IMR-90 (cell line): ENCODE data around the gene PHKG2. TPM values are rescaled to one million over a fixed set of nuclear protein-coding genes. Genes with fewer than 3 reads are reported as not detected.

Source experiments
- ATAC-seq: fragments of 200-7000 bp; cut with Tn5 transposase; 2 replicates; pipeline ENCODE4 v1.9.1; 2020; ENCODE audit warnings: low read depth, mild to moderate bottlenecking, moderate library complexity
- BruUV-seq: library from RNA; stranded (reverse); fragments of 400-500 nt; replicated peaks from 2 replicates; lab custom pipeline; 2021; lab: Mats Ljungman, UMichigan
- CTCF ChIA-PET: fragments of 300-600 bp; formaldehyde crosslinking; extraction: SDS; loops from one replicate; lab custom pipeline; 2021; ENCODE audit warnings: antibody characterized with exemption; lab: Yijun Ruan, JAX
- POLR2A ChIA-PET: fragments of 300-600 bp; sonication (Branson Sonifier 250); formaldehyde crosslinking; loops from one replicate; lab custom pipeline; 2022; ENCODE audit warnings: antibody characterized with exemption; ENCODE audit not compliant: unreplicated experiment; lab: Charles Lee
- DNase-seq: peaks from one replicate; pipeline ENCODE4 v3.0.0; 2013
- H2AFZ ChIP-seq: replicated peaks from 2 replicates; pipeline ENCODE3; 2013; ENCODE audit warnings: low read length, mild to moderate bottlenecking; ENCODE audit not compliant: poor library complexity
- H2AK5ac ChIP-seq: 2 replicates; pipeline ENCODE4 v1.6.1; 2013; ENCODE audit warnings: low read depth, low read length, inconsistent platforms
- H2AK9ac ChIP-seq: replicated peaks from 2 replicates; pipeline ENCODE3; 2013; ENCODE audit warnings: mild to moderate bottlenecking, low read depth, low read length, moderate library complexity; ENCODE audit not compliant: poor library complexity
- H2BK120ac ChIP-seq: 2 replicates; pipeline ENCODE4 v1.6.1; 2013; ENCODE audit warnings: low read depth, low read length, inconsistent platforms
- H2BK15ac ChIP-seq: 3 replicates; pipeline ENCODE4 v1.6.1; 2013; ENCODE audit warnings: low read depth, low read length, inconsistent platforms
- H2BK20ac ChIP-seq: 2 replicates; pipeline ENCODE4 v1.6.1; 2013; ENCODE audit warnings: low read depth, mild to moderate bottlenecking, inconsistent platforms, low read length, moderate library complexity
- H2BK5ac ChIP-seq: 2 replicates; pipeline ENCODE4 v1.6.1; 2013; ENCODE audit warnings: mild to moderate bottlenecking, low read depth, low read length, inconsistent platforms; ENCODE audit not compliant: poor library complexity, severe bottlenecking
- H3K14ac ChIP-seq: replicated peaks from 2 replicates; pipeline ENCODE4 v1.6.1; 2013; ENCODE audit warnings: low read depth, low read length, inconsistent platforms
- H3K18ac ChIP-seq: 2 replicates; pipeline ENCODE4 v1.6.1; 2013; ENCODE audit warnings: low read depth, low read length, control low read depth
- H3K23ac ChIP-seq: 2 replicates; pipeline ENCODE4 v1.6.1; 2013; ENCODE audit warnings: low read depth, low read length, inconsistent platforms
- H3K27ac ChIP-seq: 2 replicates; pipeline ENCODE4 v1.5.1; 2013; ENCODE audit warnings: mild to moderate bottlenecking, control low read depth, low read length; ENCODE audit not compliant: insufficient read depth
- H3K27me3 ChIP-seq: 2 replicates; pipeline ENCODE4 v1.6.1; 2013; ENCODE audit warnings: low read length; ENCODE audit not compliant: control insufficient read depth, insufficient read depth
- H3K36me3 ChIP-seq: 2 replicates; pipeline ENCODE4 v1.6.1; 2013; ENCODE audit warnings: low read length, mixed read lengths; ENCODE audit not compliant: control insufficient read depth, insufficient read depth
- H3K4ac ChIP-seq: 2 replicates; pipeline ENCODE4 v1.6.1; 2013; ENCODE audit warnings: low read depth, low read length, inconsistent platforms
- H3K4me1 ChIP-seq: 2 replicates; pipeline ENCODE4 v1.6.1; 2013; ENCODE audit warnings: low read length, mixed read lengths; ENCODE audit not compliant: control insufficient read depth, insufficient read depth
- H3K4me2 ChIP-seq: 2 replicates; pipeline ENCODE4 v1.6.1; 2013; ENCODE audit warnings: low read depth, mild to moderate bottlenecking, control low read depth, low read length, moderate library complexity
- H3K4me3 ChIP-seq: 2 replicates; pipeline ENCODE4 v1.5.1; 2013; ENCODE audit warnings: low read depth, mild to moderate bottlenecking, control low read depth, low read length, moderate library complexity; ENCODE audit not compliant: insufficient read depth
- H3K56ac ChIP-seq: 2 replicates; pipeline ENCODE4 v1.6.1; 2013; ENCODE audit warnings: low read length, inconsistent platforms; ENCODE audit not compliant: insufficient read depth; ENCODE audit errors: extremely low read depth
- H3K79me1 ChIP-seq, 2 experiments: 2 replicates each; pipeline ENCODE4 v1.6.1; 2013; ENCODE audit warnings: low read length in 2 of 2, inconsistent platforms in 1 of 2, low read depth in 1 of 2
- H3K9ac ChIP-seq: 2 replicates; pipeline ENCODE4 v1.6.1; 2013; ENCODE audit warnings: low read depth, low read length, control low read depth
- H3K9me1 ChIP-seq: 2 replicates; pipeline ENCODE4 v1.6.1; 2013; ENCODE audit warnings: low read length, inconsistent platforms; ENCODE audit not compliant: insufficient read depth
- H3K9me3 ChIP-seq: 2 replicates; pipeline ENCODE4 v1.6.1; 2013; ENCODE audit warnings: low read length; ENCODE audit not compliant: control insufficient read depth, insufficient read depth
- H4K20me1 ChIP-seq: 2 replicates; pipeline ENCODE4 v1.6.1; 2013; ENCODE audit warnings: low read length, inconsistent platforms; ENCODE audit not compliant: insufficient read depth
- H4K5ac ChIP-seq: 2 replicates; pipeline ENCODE4 v1.6.1; 2013; ENCODE audit warnings: mild to moderate bottlenecking, low read depth, low read length, control low read depth
- H4K8ac ChIP-seq, 2 experiments: 2 replicates each; pipeline ENCODE4 v1.6.1; 2013; ENCODE audit warnings: low read depth in 2 of 2, low read length in 2 of 2, control low read depth in 1 of 2, inconsistent platforms in 1 of 2
- H4K91ac ChIP-seq: 2 replicates; pipeline ENCODE4 v1.6.1; 2013; ENCODE audit warnings: low read depth, low read length, inconsistent platforms; ENCODE audit not compliant: insufficient read depth
- BHLHE40 ChIP-seq: fragments of 150-350 bp; IDR thresholded peaks from 2 replicates; pipeline ENCODE4 v1.6.1; 2016; ENCODE audit warnings: mild to moderate bottlenecking, low read depth, low read length
- CEBPB ChIP-seq: IDR thresholded peaks from 2 replicates; pipeline ENCODE4 v1.6.1; 2012; ENCODE audit warnings: low read depth, low read length, improper control_type of control experiment
- CHD1 ChIP-seq: IDR thresholded peaks from 2 replicates; pipeline ENCODE4 v1.6.1; 2012; ENCODE audit warnings: low read depth, low read length, improper control_type of control experiment
- CTCF ChIP-seq: conservative IDR thresholded peaks from 2 replicates; pipeline ENCODE4 v1.5.1; 2012; ENCODE audit warnings: mild to moderate bottlenecking, low read depth, low read length, improper control_type of control experiment
- ELK1 ChIP-seq: fragments of 150-350 bp; IDR thresholded peaks from 2 replicates; pipeline ENCODE4 v1.6.1; 2016; ENCODE audit warnings: low read depth, mild to moderate bottlenecking, low read length, moderate library complexity, borderline replicate concordance
- FOS ChIP-seq: fragments of 150-350 bp; IDR thresholded peaks from 2 replicates; pipeline ENCODE4 v1.6.1; 2016; ENCODE audit warnings: low read depth, low read length
- MAFK ChIP-seq: IDR thresholded peaks from 2 replicates; pipeline ENCODE4 v1.6.1; 2012; ENCODE audit warnings: low read depth, low read length, improper control_type of control experiment
- MAZ ChIP-seq: IDR thresholded peaks from 2 replicates; pipeline ENCODE4 v1.6.1; 2012; ENCODE audit warnings: low read depth, mild to moderate bottlenecking, low read length, improper control_type of control experiment, moderate library complexity, borderline replicate concordance
- MXI1 ChIP-seq: IDR thresholded peaks from 2 replicates; pipeline ENCODE4 v1.6.1; 2012; ENCODE audit warnings: low read depth, mild to moderate bottlenecking, low read length, moderate library complexity, borderline replicate concordance
- NFE2L2 ChIP-seq: fragments of 150-350 bp; IDR thresholded peaks from 2 replicates; pipeline ENCODE4 v1.6.1; 2016; ENCODE audit warnings: low read depth, mild to moderate bottlenecking, low read length
- POLR2A ChIP-seq: IDR thresholded peaks from 2 replicates; pipeline ENCODE4 v1.6.1; 2012; ENCODE audit warnings: mild to moderate bottlenecking, low read depth, low read length
- RAD21 ChIP-seq: IDR thresholded peaks from 2 replicates; pipeline ENCODE4 v1.6.1; 2012; ENCODE audit warnings: low read length, improper control_type of control experiment
- RCOR1 ChIP-seq: IDR thresholded peaks from 2 replicates; pipeline ENCODE4 v1.6.1; 2012; ENCODE audit warnings: mild to moderate bottlenecking, low read length, improper control_type of control experiment; ENCODE audit not compliant: insufficient replicate concordance
- RFX5 ChIP-seq: IDR thresholded peaks from 2 replicates; pipeline ENCODE4 v1.8.0; 2012; ENCODE audit warnings: low read depth, mild to moderate bottlenecking, low read length, moderate library complexity
- SMC3 ChIP-seq: fragments of 150-350 bp; IDR thresholded peaks from 2 replicates; pipeline ENCODE4 v1.6.1; 2016; ENCODE audit warnings: low read depth, mild to moderate bottlenecking, antibody characterized with exemption, low read length, moderate library complexity
- USF2 ChIP-seq: fragments of 150-350 bp; IDR thresholded peaks from 2 replicates; pipeline ENCODE4 v1.6.1; 2017; ENCODE audit warnings: mild to moderate bottlenecking, antibody characterized with exemption, low read length, low read depth
- WGBS, 2 experiments: methylation state at CpG; one replicate each; pipeline versions ENCODE4 v1.1.5 to v1.1.7; 2013; ENCODE audit warnings: missing lambda C conversion rate in 2 of 2; ENCODE audit not compliant: insufficient read length in 1 of 2; ENCODE audit errors: extremely low coverage in 2 of 2; 5-methylcytosine and 5-hydroxymethylcytosine counted together
- dilution Hi-C: fragments of 300-500 bp; cut with HindIII; formaldehyde crosslinking; loops from one replicate; pipeline ENCODE4 v1.14.3; 2018; ENCODE audit warnings: low sequenced_read_pairs; ENCODE audit not compliant: unreplicated experiment
- in situ Hi-C: fragments of 300-500 bp; cut with MboI; formaldehyde crosslinking; loops from 3 replicates; pipeline ENCODE4 v1.14.3; 2019; ENCODE audit warnings: low sequenced_read_pairs, inconsistent platforms, mixed read lengths
- intact Hi-C: fragments of 100-400 bp; cut with micrococcal nuclease; formaldehyde crosslinking; loops from 2 replicates; pipeline ENCODE4 v1.10.0; 2022
- polyA plus RNA-seq, 3 experiments: library from polyadenylated mRNA; depleted of rRNA; stranded (reverse); fragments of >200 nt; gene quantifications; 2 replicates each; pipeline ENCODE4 v1.2.3, GENCODE V29; 2012; ENCODE audit warnings: low replicate concordance in 1 of 3
- total RNA-seq: library from RNA; depleted of rRNA; stranded (reverse); fragments of >200 nt; gene quantifications from 2 replicates; pipeline ENCODE4 v1.2.3, GENCODE V29; 2012

Gene PHKG2
- total and polyA plus RNA-seq, 2 of the 4 experiments (the other 2 are of a cell fraction): 26.0 to 38.9 TPM

GRCh38 chr16:30775131-30775391 lies 26.8 kb downstream of the PHKG2 start:
- H3K14ac ChIP-seq: 0 out of 2 replicates have a peak overlapping the region, but pooled peaks have one; percentile 16
- peaks cover 3% of the 10 kb centered on the region; the same call in 1 of the 2 replicates for H4K20me1 ChIP-seq
- H4K8ac ChIP-seq: peak overlapping the region; percentile 91 to 99
- TF ChIP-seq CEBPB (no peak), BHLHE40 (no peak), CHD1 (no peak), MXI1 (no peak), ELK1 (no peak), RFX5 (no peak), RCOR1 (no peak), USF2 (no peak), SMC3 (no peak), FOS (no peak), MAZ (no peak), POLR2A (no peak), RAD21 (no peak), CTCF (no peak), NFE2L2 (no peak), MAFK (no peak)
- H2AK5ac ChIP-seq: peak overlapping the region; percentile 85
- no peaks in the 10 kb centered on the region for H3K27me3 ChIP-seq
- ChIA-PET CTCF (interaction anchor here (1.0 kb wide), 1 partner anchor 32 kb away, joined by 5 read pairs; no protein-coding TSS in a partner anchor), POLR2A (no interaction called here)
- no peak overlapping the region; the same call in 1 of the 2 replicates for H3K56ac ChIP-seq
- peak overlapping the region; percentile 92 for H2AFZ ChIP-seq
- 0 out of 2 replicates have a peak overlapping the region, but pooled peaks have one; percentile 27 for H3K9ac ChIP-seq
- H3K4ac ChIP-seq: peak overlapping the region; percentile 90
- H4K5ac ChIP-seq: peak overlapping the region; percentile 47
- no peak overlapping the region for H2BK120ac ChIP-seq
- no peak overlapping the region for H2BK20ac ChIP-seq
- H3K79me1 ChIP-seq: peaks cover 15 to 77% of the 10 kb centered on the region in 2 experiments
- H2BK5ac ChIP-seq: no peak overlapping the region
- ATAC-seq (no peak; the same call in 1 of the 2 replicates), DNase-seq (no peak)
- H2AK9ac ChIP-seq: peak overlapping the region; percentile 75
- peak overlapping the region; percentile 96 for H3K4me2 ChIP-seq
- H3K4me1 ChIP-seq: peaks cover 13% of the 10 kb centered on the region
- no peaks in the 10 kb centered on the region for H3K9me3 ChIP-seq
- peaks cover 32% of the 10 kb centered on the region; the same call in 1 of the 2 replicates for H3K9me1 ChIP-seq
- dilution Hi-C loops: no loop called here
- no peak overlapping the region for H3K18ac ChIP-seq
- H2BK15ac ChIP-seq: no peak overlapping the region
- no TSS peak for BruUV-seq
- H3K36me3 ChIP-seq: peaks cover 41% of the 10 kb centered on the region
- H3K23ac ChIP-seq: no peak overlapping the region
- 15% methylated on average over 4 of the region's 15 CpGs; no CpG with 5 or more reads in 1 of the 2 experiments for WGBS, 2 experiments
- in situ Hi-C loops: no loop called here
- H4K91ac ChIP-seq: peak overlapping the region; percentile 48; the same call in 1 of the 2 replicates
- H3K27ac ChIP-seq: peak overlapping the region; percentile 44
- intact Hi-C loops: loop anchor here (1.0 kb wide), 1 partner anchor 27 kb away; the partner anchor contains the start of gene PHKG2
- H3K4me3 ChIP-seq: peak overlapping the region; percentile 68
